GM20000 (cell line): ENCODE results near the gene CAPN8.

ENCODE experiments used
- DNase-seq: peaks from one replicate; pipeline ENCODE4 v3.0.0; 2012; ENCODE audit warnings: low spot score
- TF ChIP-seq, protein P1 (sequence below): IDR thresholded peaks from 2 replicates; pipeline ENCODE4 v1.5.1; 2012; ENCODE audit warnings: mild to moderate bottlenecking, control low read depth; ENCODE audit errors: extremely low read depth, missing control alignments

Gene CAPN8

DNA sequence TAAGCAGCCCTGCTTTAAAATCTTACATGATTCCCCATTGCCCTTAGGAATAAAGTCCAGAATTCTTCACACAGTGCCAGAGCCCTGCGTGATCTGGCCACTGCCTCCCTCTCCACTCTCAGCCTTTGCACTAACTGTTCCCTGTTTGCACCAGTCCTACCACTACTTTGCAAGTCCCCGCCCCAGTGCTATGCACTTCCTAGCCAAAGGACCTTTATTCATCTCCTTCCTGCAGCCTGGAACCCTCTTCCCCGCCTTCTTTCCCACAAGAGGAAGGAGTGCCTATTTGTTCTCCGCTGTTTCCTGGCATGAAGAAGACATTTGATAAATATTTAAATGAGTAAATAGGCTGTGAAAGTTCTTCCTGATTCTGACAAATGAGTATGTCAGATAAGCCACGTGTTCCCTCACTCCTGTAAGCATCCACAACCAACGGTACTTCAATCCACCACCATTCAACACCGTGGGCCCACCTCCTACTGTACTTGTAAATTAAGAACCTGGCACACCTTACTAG lies 23.9 kb downstream of the CAPN8 start:
- no peak for DNase-seq
- TF ChIP-seq, protein P1, sequence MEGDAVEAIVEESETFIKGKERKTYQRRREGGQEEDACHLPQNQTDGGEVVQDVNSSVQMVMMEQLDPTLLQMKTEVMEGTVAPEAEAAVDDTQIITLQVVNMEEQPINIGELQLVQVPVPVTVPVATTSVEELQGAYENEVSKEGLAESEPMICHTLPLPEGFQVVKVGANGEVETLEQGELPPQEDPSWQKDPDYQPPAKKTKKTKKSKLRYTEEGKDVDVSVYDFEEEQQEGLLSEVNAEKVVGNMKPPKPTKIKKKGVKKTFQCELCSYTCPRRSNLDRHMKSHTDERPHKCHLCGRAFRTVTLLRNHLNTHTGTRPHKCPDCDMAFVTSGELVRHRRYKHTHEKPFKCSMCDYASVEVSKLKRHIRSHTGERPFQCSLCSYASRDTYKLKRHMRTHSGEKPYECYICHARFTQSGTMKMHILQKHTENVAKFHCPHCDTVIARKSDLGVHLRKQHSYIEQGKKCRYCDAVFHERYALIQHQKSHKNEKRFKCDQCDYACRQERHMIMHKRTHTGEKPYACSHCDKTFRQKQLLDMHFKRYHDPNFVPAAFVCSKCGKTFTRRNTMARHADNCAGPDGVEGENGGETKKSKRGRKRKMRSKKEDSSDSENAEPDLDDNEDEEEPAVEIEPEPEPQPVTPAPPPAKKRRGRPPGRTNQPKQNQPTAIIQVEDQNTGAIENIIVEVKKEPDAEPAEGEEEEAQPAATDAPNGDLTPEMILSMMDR: no peak

GRCh38 chr1:223639331-223639749 lies 26.2 kb downstream of the CAPN8 start:
- no peak for DNase-seq
- TF ChIP-seq, protein P1: no peak

- DNase-seq: no peak
- TF ChIP-seq, protein P1: no peak
Observed at GRCh38 chr1:223635236-223635635, 30.3 kb downstream of the CAPN8 start.

- DNase-seq: no peak
- TF ChIP-seq, protein P1: no peak
Observed at GRCh38 chr1:223634423-223634822, 31.1 kb downstream of the CAPN8 start.

GRCh38 chr1:223631956-223632355 lies 33.5 kb downstream of the CAPN8 start:
- DNase-seq: no peak
- TF ChIP-seq, protein P1: no peak

DNA sequence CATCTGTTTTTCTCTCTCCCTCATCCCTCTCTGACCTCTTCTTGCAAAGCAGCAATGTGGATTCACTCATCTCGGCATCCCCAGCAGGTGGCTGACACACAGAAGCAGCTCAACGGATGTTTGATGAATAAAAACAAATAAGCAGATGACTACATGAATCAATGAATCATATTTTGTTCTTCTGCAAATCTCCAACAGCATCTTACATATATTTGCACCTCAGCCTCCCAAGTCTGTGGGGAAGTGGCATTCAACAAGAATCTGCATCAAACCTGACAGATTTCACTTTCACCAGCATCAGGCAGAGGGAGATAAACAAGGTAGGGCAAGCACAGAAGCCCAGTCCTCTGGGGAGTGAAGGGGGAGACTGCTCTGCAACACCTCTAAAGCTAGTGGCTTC lies 34.0 kb downstream of the CAPN8 start:
- DNase-seq: no peak
- TF ChIP-seq, protein P1: no peak

DNA sequence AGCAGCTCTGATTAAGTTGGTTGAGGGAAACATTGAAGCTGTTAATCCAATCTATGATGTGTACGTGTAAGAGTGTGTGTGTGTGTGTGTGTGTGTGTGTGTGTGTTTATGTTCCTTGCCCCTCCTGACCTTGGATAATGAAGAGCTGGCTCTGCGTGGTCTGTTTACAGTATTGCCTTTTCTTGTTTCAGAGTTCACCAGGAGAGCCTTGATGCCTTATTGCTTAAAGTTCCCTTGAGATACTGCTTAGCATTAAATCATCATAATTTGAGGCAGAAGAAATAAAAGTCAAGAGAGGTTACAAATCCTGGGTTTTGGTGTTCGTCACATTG lies 36.4 kb downstream of the CAPN8 start:
- DNase-seq: no peak
- TF ChIP-seq, protein P1: no peak
